Ascending aorta (tissue), 2 donors: ENCODE data around the gene TRIP6. TPM values are rescaled to one million over a fixed set of nuclear protein-coding genes. Genes with fewer than 3 reads are reported as not detected.
A peak's percentile ranks its signal among the peaks of the same experiment; 100 is the strongest.

ENCODE experiments used
- DNase-seq, 2 donors: peaks; one replicate each; pipeline ENCODE4 v3.0.0-alpha.2; 2019; ENCODE audit warnings: low spot score in 2 of 2
- H3K27ac ChIP-seq, 2 donors: fragments of 200-600 bp; sonication (generic); one replicate each; pipeline ENCODE4 v1.5.1; 2016 to 2017; ENCODE audit warnings: mild to moderate bottlenecking in 1 of 2
- H3K27me3 ChIP-seq: fragments of 200-600 bp; sonication (generic); one replicate; pipeline ENCODE4 v1.5.1; 2017
- H3K36me3 ChIP-seq, 2 donors: fragments of 200-600 bp; sonication (generic); one replicate each; pipeline ENCODE4 v1.5.1; 2016
- H3K4me1 ChIP-seq, 2 donors: fragments of 200-600 bp; sonication (generic); one replicate each; pipeline ENCODE4 v1.5.1; 2016 to 2017; ENCODE audit warnings: mild to moderate bottlenecking in 1 of 2
- H3K4me3 ChIP-seq, 2 donors: fragments of 200-600 bp; sonication (generic); one replicate each; pipeline ENCODE4 v1.5.1; 2016 to 2017; ENCODE audit warnings: mild to moderate bottlenecking in 1 of 2
- H3K9me3 ChIP-seq, 2 donors: fragments of 200-600 bp; sonication (generic); one replicate each; pipeline ENCODE4 v1.5.1; 2016
- CTCF ChIP-seq, 3 experiments: fragments of 200-600 bp in 2 of 3; fragments of 450-650 bp in 1 of 3; sonication (generic) in 2 of 3; IDR thresholded peaks; one replicate each; pipeline ENCODE4 v1.5.1; 2016 to 2019; ENCODE audit warnings: antibody characterized with exemption in 3 of 3, mild to moderate bottlenecking in 1 of 3, moderate library complexity in 1 of 3
- intact Hi-C: fragments of 100-400 bp; cut with DNase I; formaldehyde crosslinking; loops from one replicate; pipeline ENCODE4 v1.15.1; 2023
- total RNA-seq: library from RNA; depleted of rRNA; stranded (reverse); fragments of >200 nt; gene quantifications from one replicate; pipeline ENCODE4 v1.1.0, GENCODE V29; 2016

TRIP6 gene
- total RNA-seq, 1 donor from 2014 or later: 221 TPM

- H3K27ac ChIP-seq: no peak overlapping the region
- intact Hi-C loops: loop anchor here (5.0 kb wide), 1 partner anchor 243 kb away; no protein-coding TSS in a partner anchor
- no peak for DNase-seq
- no peaks in the 10 kb centered on the region for H3K36me3 ChIP-seq
- no peak for TF ChIP-seq CTCF (IDR thresholded peaks at IDR 0.05)
- peaks cover 7 to 22% of the 10 kb centered on the region in 2 donors for H3K4me1 ChIP-seq
- H3K4me3 ChIP-seq: peak overlapping the region; percentile 46 to 62
- peaks cover 14% of the 10 kb centered on the region for H3K27me3 ChIP-seq
- no peaks in the 10 kb centered on the region for H3K9me3 ChIP-seq
Measured at GRCh38 chr7:100893910-100894721, 26.9 kb downstream of the TRIP6 start.

- TF ChIP-seq CTCF (IDR thresholded peaks at IDR 0.05): peak; percentile 80 to 96 (median 93)
- no peaks in the 10 kb centered on the region for H3K9me3 ChIP-seq
- H3K4me1 ChIP-seq: peaks cover 6 to 20% of the 10 kb centered on the region in 2 donors
- H3K36me3 ChIP-seq: no peaks in the 10 kb centered on the region
- intact Hi-C loops: loop anchor here (5.0 kb wide), 2 partner anchors 182 to 242 kb away; no protein-coding TSS in a partner anchor
- no peak for DNase-seq
- no peak overlapping the region for H3K27ac ChIP-seq
- peak overlapping the region; percentile 46 to 62 for H3K4me3 ChIP-seq
- H3K27me3 ChIP-seq: peaks cover 14% of the 10 kb centered on the region
Measured at GRCh38 chr7:100894860-100895700, 27.9 kb downstream of the TRIP6 start.

- Histone ChIP-seq H3K27ac (no peak within 1 kb of the TSS), H3K4me1 (peaks cover 6 to 20% of the 10 kb centered on the region in 2 donors), H3K27me3 (peaks cover 14% of the 10 kb centered on the region), H3K9me3 (no peaks in the 10 kb centered on the region), H3K36me3 (no peaks in the 10 kb centered on the region), H3K4me3 (peak within 1 kb of the TSS; percentile 46 to 62)
- intact Hi-C loops: loop anchor here (5.0 kb wide), 1 partner anchor 182 kb away; no protein-coding TSS in a partner anchor
- no peak for TF ChIP-seq CTCF (IDR thresholded peaks at IDR 0.05)
- no peak for DNase-seq
Measured at GRCh38 chr7:100895701-100895955, 28.4 kb downstream of the TRIP6 start, which contains the start of gene ACHE. Gene ACHE, minus strand, starts transcription at chr7:100895888. Its CDS starts 1,656 bp downstream, at chr7:100894232.

- H3K27me3 ChIP-seq: peaks cover 14% of the 10 kb centered on the region
- TF ChIP-seq CTCF (IDR thresholded peaks at IDR 0.05): no peak
- intact Hi-C loops: loop anchor here (5.0 kb wide), 1 partner anchor 181 kb away; no protein-coding TSS in a partner anchor
- H3K36me3 ChIP-seq: no peaks in the 10 kb centered on the region
- no peaks in the 10 kb centered on the region for H3K9me3 ChIP-seq
- no peak overlapping the region for H3K27ac ChIP-seq
- DNase-seq: no peak
- H3K4me3 ChIP-seq: peak overlapping the region; percentile 46 to 62
- peaks cover 6 to 15% of the 10 kb centered on the region in 2 donors for H3K4me1 ChIP-seq
Measured at GRCh38 chr7:100895956-100896731, 29.0 kb downstream of the TRIP6 start.
